HepG2 (cell line): ENCODE results near the gene RHBDL1. TPM values are rescaled to one million over a fixed set of nuclear protein-coding genes. Genes with fewer than 3 reads are reported as not detected.

ENCODE experiments used
- BORCS8-MEF2B ChIP-seq: sonication (generic); formaldehyde crosslinking; IDR thresholded peaks from 2 replicates; pipeline ENCODE4 v1.8.0; 2022; ENCODE audit warnings: mild to moderate bottlenecking, missing genetic modification reagents
- CC2D1A ChIP-seq: sonication (generic); formaldehyde crosslinking; IDR thresholded peaks from 2 replicates; pipeline ENCODE4 v1.8.1; 2023; ENCODE audit warnings: mild to moderate bottlenecking, missing genetic modification reagents
- FLYWCH1 ChIP-seq: sonication (generic); formaldehyde crosslinking; IDR thresholded peaks from 2 replicates; pipeline ENCODE4 v1.8.1; 2023; ENCODE audit warnings: mild to moderate bottlenecking, missing genetic modification reagents
- HMGA1 ChIP-seq: sonication (generic); formaldehyde crosslinking; conservative IDR thresholded peaks from 2 replicates; pipeline ENCODE4 v1.4.0; 2020; ENCODE audit warnings: missing genetic modification reagents
- KDM2A ChIP-seq: sonication (generic); formaldehyde crosslinking; IDR thresholded peaks from 2 replicates; pipeline ENCODE4 v1.4.0; 2020; ENCODE audit warnings: low read depth, missing genetic modification reagents, borderline replicate concordance
- NFRKB ChIP-seq: fragments of 450-650 bp; IDR thresholded peaks from 2 replicates; pipeline ENCODE4 v1.6.1; 2017
- NR2F1 ChIP-seq, 2 experiments: fragments of 450-650 bp in 1 of 2; formaldehyde crosslinking in 1 of 2; IDR thresholded peaks; 2 replicates each; pipeline versions ENCODE4 v1.5.0 to v1.6.1; 2016 to 2020; ENCODE audit warnings: mild to moderate bottlenecking in 1 of 2, missing compliant biosample characterization in 1 of 2, missing genetic modification reagents in 1 of 2, moderate library complexity in 1 of 2
- PPARG ChIP-seq: conservative IDR thresholded peaks from 2 replicates; pipeline ENCODE4 v1.6.1; 2016; ENCODE audit warnings: missing biosample characterization, missing genetic modification reagents
- PTBP1 ChIP-seq: fragments of 200-400 bp; formaldehyde crosslinking; IDR thresholded peaks from 2 replicates; pipeline ENCODE4 v1.6.1; 2018; ENCODE audit warnings: low read length, low read depth; ENCODE audit not compliant: poor library complexity, severe bottlenecking
- RARG ChIP-seq: sonication (generic); formaldehyde crosslinking; IDR thresholded peaks from 2 replicates; pipeline ENCODE4 v1.4.0; 2020; ENCODE audit warnings: low read depth, mild to moderate bottlenecking, missing genetic modification reagents
- RFX3 ChIP-seq: IDR thresholded peaks from 2 replicates; pipeline ENCODE4 v1.6.1; 2016; ENCODE audit warnings: missing biosample characterization, missing genetic modification reagents
- SKI ChIP-seq: fragments of 450-650 bp; IDR thresholded peaks from one replicate; pipeline ENCODE4 v1.6.1; 2018; ENCODE audit warnings: mild to moderate bottlenecking; ENCODE audit not compliant: partially characterized antibody
- SP1 ChIP-seq, 2 experiments: fragments of 450-650 bp in 1 of 2; sonication (generic) in 1 of 2; formaldehyde crosslinking in 1 of 2; IDR thresholded peaks; 2 replicates each; pipeline versions ENCODE4 v1.4.0 to v1.6.1; 2016 to 2020; ENCODE audit warnings: missing genetic modification reagents in 1 of 2
- SRY ChIP-seq: sonication (generic); formaldehyde crosslinking; IDR thresholded peaks from 2 replicates; pipeline ENCODE4 v1.8.0; 2022; ENCODE audit warnings: mild to moderate bottlenecking, missing genetic modification reagents
- ZBTB38 ChIP-seq: sonication (generic); formaldehyde crosslinking; IDR thresholded peaks from 2 replicates; pipeline ENCODE4 v1.5.1; 2020; ENCODE audit warnings: mild to moderate bottlenecking, missing genetic modification reagents
- ZFP41 ChIP-seq: sonication (generic); formaldehyde crosslinking; IDR thresholded peaks from 2 replicates; pipeline ENCODE4 v1.4.0; 2020; ENCODE audit warnings: mild to moderate bottlenecking, missing genetic modification reagents, borderline replicate concordance
- ZNF224 ChIP-seq: sonication (generic); formaldehyde crosslinking; IDR thresholded peaks from 2 replicates; pipeline ENCODE4 v1.5.0; 2020; ENCODE audit warnings: mild to moderate bottlenecking, missing genetic modification reagents
- ZNF260 ChIP-seq: sonication (generic); formaldehyde crosslinking; IDR thresholded peaks from 2 replicates; pipeline ENCODE4 v1.4.0; 2020; ENCODE audit warnings: missing genetic modification reagents, low read depth, mild to moderate bottlenecking, borderline replicate concordance
- ZNF34 ChIP-seq: sonication (generic); formaldehyde crosslinking; IDR thresholded peaks from 2 replicates; pipeline ENCODE4 v1.4.0; 2020; ENCODE audit warnings: mild to moderate bottlenecking, missing genetic modification reagents, borderline replicate concordance
- ZNF549 ChIP-seq: sonication (generic); formaldehyde crosslinking; IDR thresholded peaks from 2 replicates; pipeline ENCODE4 v1.5.0; 2020; ENCODE audit warnings: missing genetic modification reagents
- ZNF570 ChIP-seq: sonication (generic); formaldehyde crosslinking; IDR thresholded peaks from 2 replicates; pipeline ENCODE4 v1.4.0; 2020; ENCODE audit warnings: mild to moderate bottlenecking, missing genetic modification reagents, borderline replicate concordance
- ZNF670 ChIP-seq: sonication (generic); formaldehyde crosslinking; IDR thresholded peaks from 2 replicates; pipeline ENCODE4 v1.8.0; 2022; ENCODE audit warnings: mild to moderate bottlenecking, missing genetic modification reagents, borderline replicate concordance
- ZSCAN30 ChIP-seq: sonication (generic); formaldehyde crosslinking; IDR thresholded peaks from 2 replicates; pipeline ENCODE4 v1.5.0; 2020; ENCODE audit warnings: mild to moderate bottlenecking, missing genetic modification reagents
- polyA plus RNA-seq, 8 experiments: library from polyadenylated mRNA; depleted of rRNA in 3 of 8; stranded (reverse) in 7 of 8; unstranded in 1 of 8; fragments of >200 nt; fragmentation: Illumina TruSeq in 4 of 8; extraction: Trizol in 4 of 8; gene quantifications; 2 replicates each; pipeline versions ENCODE4 v1.2.1 to v1.2.3, GENCODE V29; 2011 to 2016; ENCODE audit warnings: low read depth in 4 of 8, missing spikeins in 1 of 8, mixed read lengths in 1 of 8; ENCODE audit not compliant: insufficient read depth in 1 of 8
- total RNA-seq, 5 experiments: library from RNA; depleted of rRNA; stranded (reverse); fragments of >200 nt; fragmentation: Illumina TruSeq; extraction: Trizol; gene quantifications; 2 replicates each; pipeline ENCODE4 v1.2.3, GENCODE V29; 2016; ENCODE audit warnings: low read depth in 1 of 5
- TF ChIP-seq, protein P1 (sequence below): sonication (generic); formaldehyde crosslinking; IDR thresholded peaks from 2 replicates; pipeline ENCODE4 v1.4.0; 2020; ENCODE audit warnings: missing genetic modification reagents
- TF ChIP-seq, protein P2 (sequence below): IDR thresholded peaks from 2 replicates; pipeline ENCODE4 v1.6.1; 2016; ENCODE audit warnings: missing biosample characterization, missing genetic modification reagents, low read depth
- TF ChIP-seq, protein P3 (sequence below): sonication (generic); formaldehyde crosslinking; IDR thresholded peaks from 2 replicates; pipeline ENCODE4 v1.8.1; 2023; ENCODE audit warnings: missing genetic modification reagents, mild to moderate bottlenecking, borderline replicate concordance
- TF ChIP-seq, protein P4 (sequence below): fragments of 450-650 bp; IDR thresholded peaks from 2 replicates; pipeline ENCODE4 v1.6.1; 2017

Gene RHBDL1
- total and polyA plus RNA-seq, 2 of the 13 experiments (the other 11 are each of a cell fraction or from before 2014, with no cell fraction given): 1.8 to 3.8 TPM

DNA sequence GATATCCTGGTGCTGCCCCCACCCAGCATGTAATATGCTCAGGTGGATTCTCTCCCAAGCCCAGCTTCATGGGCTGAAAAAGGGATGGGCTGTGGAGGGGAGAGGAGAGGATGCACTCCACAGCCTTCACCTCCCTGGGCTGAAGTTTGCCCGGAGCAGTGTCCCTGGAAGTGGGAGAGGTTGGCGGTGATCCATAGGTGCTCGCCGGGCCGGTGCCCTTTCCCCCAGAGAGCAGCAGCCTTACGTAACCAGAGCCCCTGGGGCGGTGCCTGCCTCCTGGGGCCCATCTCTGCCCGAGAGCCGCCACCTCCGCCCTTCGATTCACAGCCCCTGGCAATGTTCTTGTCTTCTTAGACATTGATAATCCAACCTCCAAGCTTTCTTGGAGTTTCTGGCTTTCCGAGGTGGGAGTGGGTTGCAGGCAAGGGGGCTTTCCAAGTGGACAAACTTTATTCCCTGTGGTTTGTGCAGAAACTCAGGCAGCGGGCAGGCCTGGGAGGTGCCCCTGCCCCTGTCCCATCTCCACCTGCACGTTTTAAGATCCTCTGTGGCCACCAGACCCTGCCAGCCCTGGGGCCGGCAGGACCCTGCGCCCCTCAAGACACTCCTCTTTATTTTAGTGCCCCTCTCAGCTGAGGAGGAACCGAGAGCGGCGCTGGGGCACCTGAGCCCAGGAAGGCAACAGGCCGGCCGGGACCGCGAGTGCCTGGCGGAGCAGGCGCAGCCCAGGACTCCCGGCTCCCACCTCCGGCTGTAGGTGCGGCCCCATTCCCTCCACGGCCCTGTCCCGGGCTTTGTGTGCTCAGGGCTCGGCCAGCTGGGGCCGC lies 29.4 kb upstream of the RHBDL1 start (continued):
- TF ChIP-seq, protein P1, sequence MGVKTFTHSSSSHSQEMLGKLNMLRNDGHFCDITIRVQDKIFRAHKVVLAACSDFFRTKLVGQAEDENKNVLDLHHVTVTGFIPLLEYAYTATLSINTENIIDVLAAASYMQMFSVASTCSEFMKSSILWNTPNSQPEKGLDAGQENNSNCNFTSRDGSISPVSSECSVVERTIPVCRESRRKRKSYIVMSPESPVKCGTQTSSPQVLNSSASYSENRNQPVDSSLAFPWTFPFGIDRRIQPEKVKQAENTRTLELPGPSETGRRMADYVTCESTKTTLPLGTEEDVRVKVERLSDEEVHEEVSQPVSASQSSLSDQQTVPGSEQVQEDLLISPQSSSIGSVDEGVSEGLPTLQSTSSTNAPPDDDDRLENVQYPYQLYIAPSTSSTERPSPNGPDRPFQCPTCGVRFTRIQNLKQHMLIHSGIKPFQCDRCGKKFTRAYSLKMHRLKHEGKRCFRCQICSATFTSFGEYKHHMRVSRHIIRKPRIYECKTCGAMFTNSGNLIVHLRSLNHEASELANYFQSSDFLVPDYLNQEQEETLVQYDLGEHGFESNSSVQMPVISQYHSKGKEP (CRISPR knock-in tag): no peak
- TF ChIP-seq, protein P2, sequence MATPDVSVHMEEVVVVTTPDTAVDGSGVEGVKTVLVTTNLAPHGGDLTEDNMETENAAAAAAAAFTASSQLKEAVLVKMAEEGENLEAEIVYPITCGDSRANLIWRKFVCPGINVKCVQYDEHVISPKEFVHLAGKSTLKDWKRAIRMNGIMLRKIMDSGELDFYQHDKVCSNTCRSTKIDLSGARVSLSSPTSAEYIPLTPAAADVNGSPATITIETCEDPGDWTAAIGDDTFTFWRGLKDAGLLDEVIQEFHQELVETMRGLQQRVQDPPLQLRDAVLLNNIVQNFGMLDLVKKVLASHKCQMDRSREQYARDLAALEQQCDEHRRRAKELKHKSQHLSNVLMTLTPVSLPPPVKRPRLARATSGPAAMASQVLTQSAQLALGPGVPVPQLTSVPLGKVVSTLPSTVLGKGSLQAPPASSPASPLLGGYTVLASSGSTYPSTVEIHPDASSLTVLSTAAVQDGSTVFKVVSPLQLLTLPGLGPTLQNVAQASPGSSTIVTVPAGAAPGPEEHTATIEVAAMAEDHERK (CRISPR knock-in tag): no peak
- TF ChIP-seq RFX3 (CRISPR knock-in tag): no peak
- no peak for TF ChIP-seq RARG (CRISPR knock-in tag)
- TF ChIP-seq NFRKB: no peak
- TF ChIP-seq ZNF34 (CRISPR knock-in tag): no peak
- no peak for TF ChIP-seq ZNF260
- no peak for TF ChIP-seq PTBP1
- no peak for TF ChIP-seq BORCS8-MEF2B
- no peak for TF ChIP-seq SRY
- TF ChIP-seq, protein P3, sequence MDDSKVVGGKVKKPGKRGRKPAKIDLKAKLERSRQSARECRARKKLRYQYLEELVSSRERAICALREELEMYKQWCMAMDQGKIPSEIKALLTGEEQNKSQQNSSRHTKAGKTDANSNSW (CRISPR knock-in tag): no peak
- TF ChIP-seq FLYWCH1: no peak
- no peak for TF ChIP-seq ZSCAN30 (CRISPR knock-in tag)
- no peak for TF ChIP-seq ZNF570 (CRISPR knock-in tag)
- TF ChIP-seq ZNF670: 0 out of 2 replicates have a peak, but pooled peaks have one; percentile 28
- TF ChIP-seq CC2D1A (CRISPR knock-in tag): no peak
- TF ChIP-seq, protein P4, sequence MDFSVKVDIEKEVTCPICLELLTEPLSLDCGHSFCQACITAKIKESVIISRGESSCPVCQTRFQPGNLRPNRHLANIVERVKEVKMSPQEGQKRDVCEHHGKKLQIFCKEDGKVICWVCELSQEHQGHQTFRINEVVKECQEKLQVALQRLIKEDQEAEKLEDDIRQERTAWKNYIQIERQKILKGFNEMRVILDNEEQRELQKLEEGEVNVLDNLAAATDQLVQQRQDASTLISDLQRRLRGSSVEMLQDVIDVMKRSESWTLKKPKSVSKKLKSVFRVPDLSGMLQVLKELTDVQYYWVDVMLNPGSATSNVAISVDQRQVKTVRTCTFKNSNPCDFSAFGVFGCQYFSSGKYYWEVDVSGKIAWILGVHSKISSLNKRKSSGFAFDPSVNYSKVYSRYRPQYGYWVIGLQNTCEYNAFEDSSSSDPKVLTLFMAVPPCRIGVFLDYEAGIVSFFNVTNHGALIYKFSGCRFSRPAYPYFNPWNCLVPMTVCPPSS: no peak
- TF ChIP-seq SKI: peak; percentile 13
- peak; percentile 100 for TF ChIP-seq PPARG (CRISPR knock-in tag)
- TF ChIP-seq ZNF224: no peak
- TF ChIP-seq HMGA1: no peak
- TF ChIP-seq NR2F1 (CRISPR knock-in tag; IDR thresholded peaks at IDR 0.05): no peak; a peak in 1 of 4 replicates
- no peak for TF ChIP-seq ZBTB38
- no peak for TF ChIP-seq ZNF549 (CRISPR knock-in tag)
- TF ChIP-seq KDM2A: peak; percentile 75; the same call in 1 of the 2 replicates
- no peak for TF ChIP-seq SP1 (IDR thresholded peaks at IDR 0.05)
- no peak for TF ChIP-seq SP1 (CRISPR knock-in tag; IDR thresholded peaks at IDR 0.05)
- no peak for TF ChIP-seq ZFP41 (CRISPR knock-in tag)
